ENCODE results near the gene GALNT2.

The GALNT2 gene

DNA sequence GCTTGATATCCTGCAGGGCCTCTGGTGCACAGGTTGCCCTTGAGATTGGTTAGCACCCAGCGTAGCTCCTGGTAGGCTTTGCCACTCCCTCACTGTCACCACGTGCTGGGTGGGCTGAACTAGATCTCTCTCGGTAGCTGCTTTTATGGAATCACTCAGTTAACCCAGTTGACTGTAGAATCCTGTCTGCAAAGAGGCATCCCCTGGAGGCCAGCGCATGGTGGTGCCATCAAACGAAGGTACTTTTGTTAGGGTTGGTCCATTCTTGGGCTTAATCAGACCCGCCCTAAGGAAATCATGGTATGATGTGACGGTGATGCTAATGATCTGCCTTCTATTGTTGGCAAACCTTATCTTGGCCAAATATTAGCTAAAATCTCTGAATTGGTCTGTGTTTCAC, 153.4 kb downstream of the GALNT2 start:
- no peak for DNase-seq

DNA sequence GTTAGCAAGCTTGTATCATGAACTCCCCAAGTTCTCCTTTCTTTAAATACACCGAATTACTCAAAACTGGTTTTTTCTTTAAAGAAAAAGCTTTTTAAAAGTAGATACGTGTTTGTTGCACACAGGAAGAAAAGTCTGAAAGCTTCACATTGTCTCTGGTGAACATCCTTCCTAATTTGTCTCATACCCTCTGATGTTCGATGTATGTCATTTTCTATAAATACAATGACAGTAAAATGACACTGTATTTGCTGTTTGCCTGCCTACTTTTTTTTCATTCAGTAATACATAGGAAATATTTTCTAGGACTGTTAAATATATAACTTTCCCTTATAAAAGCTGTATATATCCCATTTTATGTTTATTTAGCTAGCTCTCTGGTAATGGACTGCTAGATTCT, 153.9 kb downstream of the GALNT2 start:
- DNase-seq = no peak

DNA sequence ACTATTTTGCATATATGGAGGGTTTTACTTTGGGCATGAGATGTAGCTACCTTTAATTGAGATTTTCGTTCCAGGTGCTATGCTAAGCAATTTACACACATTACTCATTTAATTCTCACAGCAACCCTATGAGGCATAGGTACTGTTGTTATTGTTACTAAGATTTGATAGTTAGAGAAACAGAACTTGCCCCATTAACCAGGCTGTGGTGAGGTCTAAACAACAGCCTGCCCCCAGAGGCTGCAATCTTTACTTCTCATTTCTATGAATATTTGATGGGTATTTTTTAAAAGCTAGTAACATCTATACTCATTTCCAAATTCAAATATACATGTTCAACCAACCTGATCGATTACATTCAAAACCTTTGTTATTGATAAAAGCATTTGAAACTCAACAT, 155.6 kb downstream of the GALNT2 start:
- DNase-seq = no peak

DNA sequence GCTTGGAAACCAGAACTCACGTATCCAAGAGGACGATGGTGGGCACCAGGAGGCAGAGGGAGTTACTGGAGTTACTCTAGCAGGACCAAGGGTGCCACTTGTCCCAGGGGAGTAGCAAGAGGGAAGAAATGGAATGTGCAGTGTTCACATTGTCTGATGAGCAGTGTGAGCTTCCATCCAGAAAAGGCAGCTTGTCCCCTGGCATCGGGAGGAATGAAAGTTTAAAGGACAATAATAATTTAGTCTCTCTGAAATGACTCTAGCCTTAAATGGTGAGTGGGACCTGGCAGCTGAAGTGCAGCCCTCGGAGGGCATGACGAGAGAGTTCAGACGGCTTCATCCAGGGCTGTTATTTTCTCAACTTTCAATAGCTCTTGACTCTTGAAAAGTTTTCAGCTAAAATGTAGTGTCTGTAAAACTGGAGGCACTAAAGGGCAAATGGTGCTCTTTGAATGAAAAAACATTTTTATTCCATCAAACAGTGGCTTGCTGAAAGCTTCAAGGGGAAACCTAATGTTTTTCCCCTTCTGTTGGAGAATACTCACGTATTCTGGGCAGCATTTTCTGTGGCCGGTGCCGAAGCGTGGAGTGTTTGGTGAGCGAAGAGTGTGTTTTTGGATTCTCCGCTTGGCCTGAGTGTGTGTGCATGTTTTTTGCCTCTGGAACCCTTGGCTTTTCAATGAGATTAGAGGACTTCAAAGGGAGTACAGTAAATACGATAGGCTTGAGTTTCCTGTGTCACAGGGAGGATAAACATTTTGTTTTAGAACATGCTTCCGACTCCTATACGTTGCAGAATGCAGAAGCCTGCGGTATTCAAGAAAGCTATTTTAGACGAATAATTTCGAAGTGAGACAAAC, 157.3 kb downstream of the GALNT2 start:
- DNase-seq = no peak

DNA sequence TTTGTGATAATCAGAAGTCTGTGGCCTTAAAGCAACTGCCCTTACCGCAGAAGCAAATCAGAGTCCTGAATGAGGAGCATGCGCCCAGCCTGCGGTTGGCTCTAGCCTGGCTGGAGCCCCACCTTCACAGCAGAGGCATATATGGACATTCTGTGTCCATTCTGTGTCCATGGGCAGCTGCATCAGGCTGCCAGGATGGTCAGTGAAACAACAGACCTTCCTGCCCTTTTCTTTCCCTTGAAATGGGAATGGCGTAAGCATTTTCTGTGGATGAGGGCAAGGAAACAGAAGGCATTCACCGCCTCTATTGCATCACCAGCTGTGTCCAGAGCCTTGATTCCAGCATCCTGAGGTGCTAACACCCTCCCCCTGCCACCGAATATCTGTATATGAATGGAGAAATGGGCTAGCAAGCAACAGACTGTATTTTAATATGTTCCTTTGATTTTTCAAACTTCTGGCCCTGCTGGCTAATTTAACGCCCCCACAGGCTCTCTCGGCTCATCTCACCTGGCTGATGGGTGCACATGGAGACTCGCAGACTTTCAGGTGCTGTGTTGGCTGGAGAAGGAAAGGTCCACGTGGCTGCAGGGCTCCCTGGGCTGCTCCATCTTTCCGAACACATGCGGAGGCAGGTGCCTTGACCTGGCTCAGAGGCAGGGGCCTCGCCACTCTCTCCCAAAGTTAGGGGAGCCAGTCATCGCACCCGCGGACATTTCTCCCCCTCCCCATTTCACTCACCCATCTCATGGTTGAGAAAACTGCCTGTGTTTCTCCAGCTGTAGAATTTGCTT, 159.2 kb downstream of the GALNT2 start:
- no peak for DNase-seq

DNA sequence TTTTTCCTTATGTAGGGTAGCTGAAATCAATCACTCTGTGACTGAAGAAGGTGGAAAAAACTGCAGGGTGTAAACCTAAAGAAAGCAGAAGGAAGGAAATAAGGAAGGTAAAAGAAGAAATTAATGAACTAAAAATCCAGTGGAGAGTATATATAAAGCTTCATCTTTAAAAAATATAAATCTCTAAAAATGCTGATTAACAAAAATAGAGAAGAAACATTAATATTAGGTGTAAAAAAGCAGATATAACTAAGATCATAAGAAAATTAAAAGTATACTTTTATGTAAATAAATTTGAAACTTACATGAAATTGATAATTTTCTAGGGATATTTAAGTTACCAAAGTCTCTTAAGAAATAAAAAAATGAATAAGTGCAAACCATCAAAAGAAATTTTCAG, 159.8 kb downstream of the GALNT2 start:
- DNase-seq = no peak

DNA sequence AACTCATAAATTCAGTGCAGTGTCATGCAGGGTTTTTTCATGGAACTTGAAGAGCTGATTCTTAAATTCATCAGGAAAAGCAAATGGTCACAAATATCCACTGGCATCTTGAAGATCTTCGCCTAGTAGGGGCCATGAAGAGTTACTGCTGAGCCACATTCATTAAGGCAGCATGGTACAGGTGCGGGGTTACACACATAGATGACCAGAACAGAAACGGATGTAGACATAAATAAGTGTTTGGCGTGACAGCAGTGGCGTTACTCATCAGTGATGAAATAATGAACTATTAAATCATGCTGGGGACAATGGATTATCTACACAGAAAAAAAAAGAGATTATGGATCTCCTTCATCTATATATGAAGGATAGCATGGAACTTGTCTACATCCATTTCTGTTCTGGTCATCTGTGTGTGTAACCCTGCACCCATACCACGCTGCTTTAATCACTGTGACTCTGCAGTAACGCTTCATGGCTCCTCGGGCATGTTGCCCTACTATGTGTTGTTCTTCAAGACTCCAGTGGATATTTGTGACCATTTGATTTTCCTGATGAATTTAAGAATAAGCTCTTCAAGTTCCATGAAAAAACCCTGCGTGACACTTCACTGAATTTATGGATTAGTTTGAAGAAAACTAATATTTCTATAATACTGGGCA, 161.3 kb downstream of the GALNT2 start:
- DNase-seq = no peak

DNA sequence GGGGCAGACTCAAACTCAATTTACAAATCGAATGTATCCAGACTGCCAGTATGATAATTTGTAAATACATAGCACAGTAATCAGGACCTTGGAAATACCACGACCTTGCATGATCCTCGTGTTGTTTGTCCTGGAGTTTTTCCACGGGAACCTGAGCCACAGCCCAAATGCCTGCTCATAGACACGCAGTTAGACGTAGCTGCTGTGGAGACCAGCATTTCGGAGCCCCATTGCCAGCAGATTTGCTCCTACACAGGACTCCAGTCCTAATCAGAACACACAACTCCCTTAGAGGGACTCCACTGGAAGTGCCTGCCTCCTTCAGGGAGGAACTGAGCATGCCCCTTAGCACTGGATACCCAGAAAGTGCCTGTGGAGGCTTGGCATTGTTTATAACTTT, 163.2 kb downstream of the GALNT2 start:
- DNase-seq = no peak

DNA sequence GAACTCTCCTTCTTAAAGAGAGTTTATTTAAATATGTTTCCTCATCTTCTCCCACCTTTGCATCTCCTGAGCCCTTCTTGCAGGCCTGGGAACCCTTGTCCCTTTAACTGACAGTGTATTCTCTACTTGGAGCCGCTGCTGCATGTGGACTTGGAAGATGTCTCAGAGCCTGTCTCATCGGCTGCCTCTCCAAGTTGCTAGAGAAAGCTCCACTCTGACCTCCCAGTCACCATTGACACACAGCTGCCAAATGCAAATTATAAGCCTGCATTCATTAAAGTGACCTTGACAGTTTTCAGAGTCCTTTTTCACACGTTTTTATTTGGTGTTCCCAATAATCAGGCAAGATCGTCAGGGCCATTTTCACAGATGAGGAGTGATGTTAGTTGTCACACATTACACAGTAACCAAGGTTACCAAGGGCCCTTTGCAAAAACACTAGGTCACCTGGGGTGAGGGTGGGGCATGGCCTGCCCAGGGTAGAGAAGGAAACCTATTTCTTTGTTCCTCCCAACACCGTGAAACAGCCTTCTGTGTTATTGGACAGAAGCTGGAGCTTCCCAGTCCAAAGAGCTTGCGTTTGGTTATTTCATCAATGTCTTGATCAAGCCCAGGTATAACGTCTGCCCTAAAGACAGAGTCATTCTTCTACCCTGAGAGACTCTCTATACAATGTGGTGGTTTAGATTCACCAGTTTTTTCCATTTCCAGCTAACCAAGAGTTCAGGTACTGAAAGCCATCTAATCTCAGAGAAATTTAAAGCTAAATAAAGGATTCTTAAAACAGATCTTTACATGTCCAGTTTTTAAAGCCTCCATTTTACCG, 164.1 kb downstream of the GALNT2 start:
- no peak for DNase-seq

DNA sequence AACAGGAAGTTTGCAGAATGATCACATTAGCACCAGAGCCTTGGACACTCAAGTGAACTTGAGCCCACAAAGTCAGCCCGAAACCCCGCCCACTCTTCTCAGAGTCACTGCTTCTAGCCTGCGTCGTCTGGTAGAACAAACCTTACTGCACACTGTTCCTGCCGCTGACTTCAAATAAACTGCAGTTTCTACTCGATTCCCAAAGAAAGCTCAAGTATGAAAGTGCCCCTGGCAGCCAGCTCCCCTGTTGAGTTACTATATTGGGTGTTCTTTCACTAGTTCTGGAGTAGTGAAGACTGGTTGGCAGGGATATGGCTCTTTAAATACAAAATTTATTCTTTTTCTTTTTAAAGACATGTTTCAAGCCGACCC, 164.7 kb downstream of the GALNT2 start:
- DNase-seq = no peak

DNA sequence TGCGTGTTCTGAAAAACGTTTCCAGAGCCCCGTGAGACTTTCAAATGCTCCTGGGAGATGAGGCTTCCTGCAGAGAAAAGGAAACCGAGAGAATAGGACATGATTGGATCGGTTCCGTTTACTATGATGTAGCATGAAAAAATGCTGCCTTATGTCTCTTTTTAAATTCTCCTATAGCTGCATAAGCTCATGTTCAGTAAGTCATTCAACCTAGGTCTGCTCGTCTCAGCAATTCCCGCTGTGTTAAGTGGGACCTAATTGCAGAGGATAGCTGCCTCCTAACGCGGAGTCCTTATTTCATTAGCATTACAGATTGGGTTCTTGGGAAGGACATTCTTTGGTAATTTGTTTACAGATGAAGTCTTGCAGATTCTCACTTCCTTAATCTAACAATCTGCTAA, 165.3 kb downstream of the GALNT2 start:
- no peak for DNase-seq

DNA sequence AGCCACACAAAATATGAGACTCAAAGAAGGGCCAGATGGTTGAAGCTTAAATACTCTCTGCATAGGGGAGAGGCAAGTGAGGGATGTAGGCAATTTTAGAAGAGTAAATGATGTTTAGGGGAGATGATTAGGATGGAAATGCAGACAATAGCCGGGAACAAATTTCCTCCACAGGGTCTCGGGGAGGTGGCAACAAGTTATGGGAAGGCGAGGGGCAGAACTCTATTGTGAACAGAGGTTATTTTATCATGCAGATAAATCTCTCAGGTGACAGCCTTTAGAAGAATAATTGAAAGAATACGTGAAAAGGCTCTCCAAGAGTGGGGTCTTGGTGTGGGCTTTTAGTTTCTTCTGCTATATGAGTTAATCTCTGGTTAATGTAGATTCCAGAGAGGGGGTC, 166.7 kb downstream of the GALNT2 start:
- no peak for DNase-seq

DNA sequence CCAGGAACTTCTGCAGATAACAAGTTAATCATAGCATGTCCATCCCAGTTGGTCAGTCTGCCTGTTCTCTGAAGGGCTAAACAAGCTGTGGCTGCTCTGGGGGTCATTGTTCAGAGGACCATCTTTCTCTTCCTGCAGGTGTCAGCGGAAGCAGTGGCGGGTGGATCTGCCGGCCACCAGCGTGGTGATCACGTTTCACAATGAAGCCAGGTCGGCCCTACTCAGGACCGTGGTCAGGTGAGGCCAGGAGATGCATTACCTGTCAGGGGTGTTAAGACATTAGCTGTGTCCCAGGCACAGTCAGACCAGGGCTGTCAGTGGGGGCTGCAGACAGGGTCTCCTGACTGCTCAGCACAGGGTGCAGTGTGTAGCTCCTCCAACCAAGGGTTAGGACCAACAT, 168.8 kb downstream of the GALNT2 start:
- DNase-seq = no peak

DNA sequence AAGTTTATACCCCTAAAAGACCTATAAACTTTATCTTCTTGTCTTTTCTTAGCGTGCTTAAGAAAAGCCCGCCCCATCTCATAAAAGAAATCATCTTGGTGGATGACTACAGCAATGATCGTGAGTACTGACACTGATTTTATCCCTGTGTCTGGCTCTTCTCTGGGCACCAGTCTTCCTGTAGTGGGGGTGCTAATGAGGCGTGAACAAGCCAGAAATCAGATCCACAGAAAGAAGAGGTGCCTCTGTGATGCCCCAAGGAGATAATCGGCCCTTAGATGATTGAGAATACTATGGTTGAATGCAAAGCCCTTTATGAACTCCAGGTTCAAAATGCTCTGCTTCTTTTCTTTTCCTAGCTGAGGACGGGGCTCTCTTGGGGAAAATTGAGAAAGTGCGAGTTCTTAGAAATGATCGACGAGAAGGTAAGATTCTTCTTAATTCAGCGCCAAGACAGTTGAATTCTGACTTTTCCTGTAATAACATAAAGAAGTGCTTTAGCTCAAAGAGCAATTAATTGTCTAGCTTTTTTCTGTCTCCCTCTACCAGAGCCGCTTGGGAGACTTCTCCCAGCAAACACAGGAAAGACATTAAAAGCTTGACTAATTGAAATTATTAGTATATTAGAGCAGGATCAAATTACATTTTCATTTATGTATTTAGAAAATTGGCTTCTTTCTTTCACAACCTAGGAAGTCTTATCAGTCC, 169.4 kb downstream of the GALNT2 start:
- DNase-seq = no peak

DNA sequence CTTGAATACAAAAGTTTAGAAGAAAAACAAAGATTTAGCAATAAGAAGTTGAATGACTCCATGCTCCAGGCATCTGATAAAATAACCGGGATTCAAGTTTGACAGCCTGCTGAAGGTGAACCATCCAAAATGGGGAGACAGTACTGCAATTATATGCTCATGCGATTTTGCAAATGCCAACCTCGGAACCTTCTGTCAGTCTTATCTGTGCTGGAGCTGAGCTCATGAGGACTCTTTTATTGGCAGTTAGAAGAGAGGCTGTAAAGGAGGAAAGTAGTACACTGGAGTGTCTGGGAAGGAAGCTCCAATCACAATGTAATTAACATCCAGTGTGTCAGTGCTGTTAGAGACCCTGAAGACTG, 170.0 kb downstream of the GALNT2 start:
- no peak for DNase-seq

DNA sequence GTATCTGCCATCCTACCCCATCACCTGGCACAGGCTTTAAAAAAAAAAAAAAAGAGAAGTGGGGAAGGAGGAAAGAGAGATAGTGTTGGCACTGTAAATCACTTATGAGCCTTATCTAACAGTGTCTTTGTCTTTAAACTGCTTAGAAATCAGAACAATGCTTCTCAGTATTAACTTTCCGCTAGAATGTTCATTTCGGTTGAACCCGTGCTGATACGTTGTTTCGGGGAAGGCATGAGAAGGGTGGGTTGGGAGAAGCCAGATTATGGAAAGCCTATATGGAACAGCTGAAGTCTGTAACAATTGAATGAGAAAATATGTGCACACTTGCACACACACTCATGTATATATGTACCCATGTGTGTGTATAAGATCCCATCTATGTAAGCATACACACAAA, 170.8 kb downstream of the GALNT2 start:
- DNase-seq = no peak

DNA sequence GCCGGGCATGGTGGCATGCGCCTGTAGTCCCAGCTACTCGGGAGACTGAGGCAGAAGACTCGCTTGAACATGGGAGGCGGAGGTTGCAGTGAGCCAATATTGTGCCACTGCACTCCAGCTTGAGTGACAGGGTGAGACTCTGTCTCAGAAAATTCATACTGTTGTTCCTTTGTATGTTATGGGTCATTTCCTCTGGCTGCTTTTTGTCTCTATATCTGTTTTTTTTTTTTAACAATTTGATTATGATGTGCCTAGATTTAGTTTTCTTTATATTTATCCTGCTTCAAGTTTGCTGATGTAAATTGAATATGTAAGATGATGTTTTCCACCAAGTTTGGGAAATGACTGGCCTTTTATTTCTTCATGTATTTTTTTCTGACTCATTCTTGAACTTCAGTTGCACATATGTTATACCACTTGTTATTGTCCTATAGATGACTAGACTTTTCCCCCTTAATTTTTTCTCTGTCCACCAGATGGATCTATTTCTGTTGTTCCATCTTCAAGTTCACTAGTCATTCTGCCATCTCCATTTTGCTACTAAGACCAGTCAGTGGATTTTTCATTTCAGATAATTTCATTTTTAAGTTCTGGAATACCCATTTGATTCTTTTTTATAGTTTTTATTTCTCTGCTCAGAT, 173.5 kb downstream of the GALNT2 start:
- no peak for DNase-seq

DNA sequence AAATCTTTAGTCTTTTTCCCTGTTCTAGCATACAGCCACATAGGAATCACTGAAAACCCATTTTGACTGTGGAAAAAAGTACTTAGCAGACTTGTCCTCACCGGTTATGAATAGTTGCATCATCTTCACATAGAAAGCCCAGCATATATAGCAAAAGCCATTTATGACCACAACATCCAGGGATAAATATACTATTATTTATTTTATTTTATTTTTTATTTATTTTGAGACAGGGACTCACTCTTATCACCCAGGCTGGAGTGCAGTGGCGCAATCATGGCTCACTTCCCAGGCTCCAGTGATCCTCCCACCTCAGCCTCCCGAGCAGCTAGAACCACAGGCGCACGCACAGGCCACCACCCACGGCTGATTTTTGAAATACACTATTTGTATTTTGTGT, 175.3 kb downstream of the GALNT2 start:
- no peak for DNase-seq

DNA sequence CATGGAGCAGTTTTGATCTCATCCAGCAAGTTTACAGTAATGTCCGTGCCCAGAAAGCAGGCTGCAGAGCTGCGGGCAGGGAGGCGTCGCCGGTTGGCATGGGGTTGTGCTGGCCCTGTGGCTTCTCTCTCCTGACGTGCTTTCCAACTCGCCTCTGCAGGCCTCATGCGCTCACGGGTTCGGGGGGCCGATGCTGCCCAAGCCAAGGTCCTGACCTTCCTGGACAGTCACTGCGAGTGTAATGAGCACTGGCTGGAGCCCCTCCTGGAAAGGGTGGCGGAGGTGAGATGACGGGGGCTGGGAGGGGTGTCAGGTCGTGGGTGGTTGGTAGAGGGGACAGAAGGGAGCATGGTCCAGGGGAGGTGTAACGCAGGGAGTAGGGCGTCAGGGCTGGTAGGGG, 176.1 kb downstream of the GALNT2 start:
- DNase-seq = no peak

DNA sequence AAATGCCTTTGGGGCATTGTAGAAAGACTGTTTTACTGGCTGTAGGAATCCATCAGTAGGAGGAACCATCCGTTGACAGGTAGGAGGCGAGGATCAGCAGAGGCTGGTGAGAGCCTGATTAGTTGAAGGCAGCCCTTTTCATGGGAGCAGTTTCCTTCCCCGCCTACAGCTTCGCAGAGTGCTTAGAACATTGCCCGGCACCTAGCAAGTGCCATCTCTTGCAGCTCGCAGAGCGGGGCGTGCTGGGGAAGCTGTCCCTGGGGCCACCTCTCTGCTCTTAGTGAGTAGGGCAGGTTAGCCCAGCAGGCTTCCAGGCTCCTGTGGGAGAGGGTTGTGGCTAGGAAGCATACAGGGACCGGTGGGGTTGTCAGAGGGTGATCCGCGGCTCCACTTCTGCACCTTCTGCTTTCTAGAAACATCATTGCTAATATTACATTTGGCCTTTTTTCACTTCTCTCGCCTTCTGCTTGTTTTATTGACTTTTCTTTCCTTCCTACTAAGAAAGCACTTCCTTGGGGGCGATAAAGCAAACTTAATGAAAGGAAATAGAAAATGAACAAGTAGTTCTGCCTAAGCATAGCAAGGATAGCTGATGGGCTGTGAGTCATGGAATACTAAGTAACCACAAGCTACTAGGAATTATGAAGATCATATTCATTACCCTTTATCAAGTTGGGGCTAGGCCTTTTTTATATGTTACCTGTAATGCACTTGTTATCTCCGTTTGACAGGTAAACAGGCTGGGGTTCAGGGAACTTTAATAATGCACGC, 176.7 kb downstream of the GALNT2 start:
- no peak for DNase-seq

DNA sequence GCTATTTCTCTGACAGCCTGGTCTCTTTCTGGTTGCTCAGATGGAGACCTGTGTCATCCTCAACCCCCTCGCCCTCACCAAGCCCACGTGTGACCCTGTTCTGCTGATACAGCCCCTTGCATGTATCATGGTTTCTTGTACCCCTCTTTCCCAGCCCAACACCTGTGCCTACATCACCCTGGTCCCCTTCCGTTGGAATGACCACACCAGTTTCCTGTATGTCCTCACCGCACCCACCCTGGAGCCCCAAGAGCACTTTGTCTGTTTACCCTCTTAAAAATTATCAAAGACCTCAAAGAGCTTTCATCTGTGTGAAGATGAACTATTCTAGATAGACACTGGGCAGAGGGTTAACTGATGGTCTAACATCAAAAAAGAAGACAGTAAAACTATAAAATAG, 179.5 kb downstream of the GALNT2 start:
- DNase-seq = no peak
